GM19023 (cell line): Measurements from ENCODE around the gene SLC12A8.

ENCODE experiments used
- ATAC-seq: cut with Tn5 transposase; IDR thresholded peaks from one replicate; pipeline ENCODE4 v1.9.1; 2021; ENCODE audit warnings: mild to moderate bottlenecking, moderate library complexity; ENCODE audit not compliant: unreplicated experiment

The SLC12A8 gene

DNA sequence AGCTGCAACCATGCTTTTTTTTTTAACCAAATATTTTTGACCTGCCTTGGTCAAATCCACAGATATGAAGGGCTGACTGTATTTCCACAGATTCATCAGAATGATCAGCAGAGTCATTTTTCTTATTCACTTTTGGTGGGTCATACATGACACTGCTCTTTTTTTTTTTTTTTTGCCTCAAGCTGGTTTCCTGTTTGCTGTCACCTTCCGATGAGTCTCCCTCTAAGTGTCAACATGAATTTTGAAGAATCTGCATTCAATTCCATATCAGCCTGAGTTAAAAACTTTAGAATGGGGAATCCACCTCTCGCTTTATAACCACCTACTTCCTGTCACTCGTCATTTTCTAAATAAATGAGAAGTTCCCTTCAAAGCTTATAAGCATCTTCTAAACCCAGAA is 2.2 kb upstream of the SLC12A8 start:
- no peak for ATAC-seq

DNA sequence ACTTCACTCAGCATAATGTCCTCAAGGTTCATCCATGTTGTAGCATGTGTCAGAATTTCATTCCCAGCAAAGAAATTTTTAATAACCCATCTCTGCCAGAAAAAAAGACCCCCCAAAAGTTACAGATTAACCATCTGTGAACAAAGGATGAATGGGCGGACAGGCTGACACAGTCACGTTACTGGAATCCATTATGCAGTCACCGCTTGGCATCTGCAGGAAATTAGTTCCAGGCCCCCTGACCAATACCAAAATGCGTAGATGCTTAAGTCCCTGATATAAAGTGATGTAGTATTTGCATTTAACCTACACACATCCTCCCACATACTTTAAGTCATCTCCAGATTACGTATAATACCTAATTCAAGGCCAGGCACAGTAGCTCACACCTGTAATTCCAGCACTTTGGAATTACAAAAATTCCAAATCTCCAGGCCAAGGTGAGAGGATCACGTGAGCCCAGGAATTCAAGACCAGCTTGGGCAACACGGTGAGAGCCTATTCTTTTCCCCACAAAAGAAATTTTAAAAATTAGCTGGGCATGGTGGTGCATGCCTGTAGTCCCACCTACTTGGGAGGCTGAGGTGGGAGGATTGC is 1.5 kb upstream of the SLC12A8 start:
- ATAC-seq = no peak

DNA sequence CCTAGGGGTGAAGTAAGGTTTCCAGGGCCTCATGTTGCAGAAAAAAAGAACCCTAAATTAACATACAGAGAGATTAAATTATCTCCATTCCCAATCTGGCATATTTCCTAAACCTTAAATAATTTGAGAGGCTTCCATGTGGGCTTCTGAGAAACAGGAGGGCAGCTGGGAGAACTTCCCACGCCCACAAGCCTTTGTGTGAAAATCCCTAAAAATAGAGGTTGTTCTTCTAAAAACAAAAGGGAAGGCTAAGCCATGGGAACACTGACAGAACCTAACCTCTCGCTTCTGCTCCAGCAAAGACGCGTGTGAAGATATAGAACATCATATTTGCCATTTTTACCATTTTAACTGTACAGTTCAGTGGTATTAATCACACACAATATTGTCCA is 812 bp upstream of the SLC12A8 start:
- no peak for ATAC-seq

DNA sequence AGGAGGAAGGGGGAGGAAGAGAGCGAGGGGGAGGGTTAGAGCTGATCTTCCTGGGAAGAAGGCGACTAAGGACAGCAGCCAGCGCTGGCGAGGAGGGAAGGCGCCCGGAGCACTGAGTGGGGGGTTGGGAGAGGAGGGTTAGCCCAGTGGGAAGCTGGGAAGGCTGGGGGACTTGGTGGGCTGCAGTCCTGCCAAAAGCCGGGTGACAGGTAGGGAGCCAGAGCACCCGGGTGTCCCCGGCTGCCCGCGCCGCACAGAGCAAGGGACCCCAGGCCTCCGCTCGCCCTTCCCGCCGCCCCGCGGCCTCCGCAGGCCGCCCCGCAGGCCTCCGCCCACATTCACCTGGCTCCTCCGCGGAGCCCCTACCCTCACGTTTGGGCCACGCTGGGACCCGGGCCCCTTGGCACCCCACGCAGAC is 448 bp downstream of the SLC12A8 start:
- no peak for ATAC-seq

DNA sequence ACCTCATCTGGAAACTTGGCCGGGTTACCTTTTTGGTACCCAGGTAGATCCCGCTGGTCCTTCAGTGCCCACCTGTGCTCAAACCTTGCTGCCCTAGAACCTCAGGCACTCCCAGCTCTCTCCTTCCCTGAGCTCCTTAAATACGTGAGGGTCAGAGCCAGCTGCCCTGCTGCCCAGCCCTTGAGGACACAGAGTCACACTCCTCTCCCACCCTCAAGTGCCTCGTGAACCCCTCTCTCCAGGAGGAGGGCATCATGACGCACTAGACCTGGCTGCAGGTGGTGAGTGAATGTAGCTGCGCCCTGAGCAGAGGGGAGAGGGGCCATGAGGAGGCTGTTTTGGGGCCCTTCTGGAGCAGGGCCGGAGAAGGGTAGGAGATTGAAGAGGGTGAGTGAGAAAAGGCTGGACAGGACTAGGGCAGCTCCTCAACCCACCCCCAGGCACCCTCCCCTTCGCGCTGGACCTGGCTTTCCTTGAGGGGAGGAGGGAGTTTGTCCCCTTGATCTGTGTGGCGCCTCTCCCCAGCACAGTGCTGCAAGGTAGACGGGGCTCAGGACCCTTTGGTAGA is 941 bp downstream of the SLC12A8 start:
- ATAC-seq = no peak

DNA sequence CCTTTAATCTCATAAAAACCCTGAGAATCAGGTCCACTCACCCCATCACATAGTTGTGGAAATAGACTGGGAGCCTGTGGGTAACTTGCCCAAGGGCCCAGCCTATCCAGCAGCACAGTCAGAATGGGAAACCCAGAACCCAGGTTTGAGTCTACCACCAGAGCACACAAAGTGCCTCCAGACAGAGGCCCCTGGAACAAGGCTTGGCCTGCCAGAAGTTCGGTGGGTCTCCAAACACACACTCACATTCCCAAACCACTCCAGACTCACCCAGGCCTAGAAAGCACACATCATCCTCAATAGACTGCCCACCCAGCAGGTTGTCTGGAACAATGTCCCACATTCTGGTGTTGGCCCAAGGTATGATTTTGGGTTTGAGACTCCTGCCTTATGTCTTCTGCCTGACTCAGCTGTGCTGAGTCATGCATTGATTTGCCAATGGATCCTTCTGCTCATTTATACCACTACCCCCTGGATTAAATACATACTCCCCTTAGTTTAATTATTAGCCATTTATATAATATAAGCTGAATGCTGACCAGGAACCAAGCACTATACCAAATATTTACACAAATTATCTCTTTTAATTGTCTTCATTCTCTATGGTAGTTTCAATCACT is 4.5 kb downstream of the SLC12A8 start:
- no peak for ATAC-seq

DNA sequence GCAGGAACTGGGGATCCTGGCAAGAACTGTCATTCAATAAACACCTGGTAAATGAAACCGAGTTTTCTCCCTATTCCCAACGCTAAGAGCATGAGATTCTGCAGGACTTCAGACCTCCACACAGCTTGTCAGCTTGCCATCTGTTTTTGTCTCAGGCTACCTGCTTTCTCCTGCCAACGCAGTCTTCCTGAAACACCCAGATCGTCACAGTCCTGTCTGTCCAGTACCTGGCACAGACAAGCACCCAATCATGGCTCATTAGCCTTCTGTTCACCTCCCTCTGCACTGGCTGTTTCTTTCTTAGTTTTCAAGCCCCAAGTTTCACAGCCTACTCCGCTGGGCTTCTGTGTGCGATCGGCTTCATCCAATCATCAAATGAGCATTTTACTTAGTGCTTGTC is 5.0 kb downstream of the SLC12A8 start:
- no peak for ATAC-seq

DNA sequence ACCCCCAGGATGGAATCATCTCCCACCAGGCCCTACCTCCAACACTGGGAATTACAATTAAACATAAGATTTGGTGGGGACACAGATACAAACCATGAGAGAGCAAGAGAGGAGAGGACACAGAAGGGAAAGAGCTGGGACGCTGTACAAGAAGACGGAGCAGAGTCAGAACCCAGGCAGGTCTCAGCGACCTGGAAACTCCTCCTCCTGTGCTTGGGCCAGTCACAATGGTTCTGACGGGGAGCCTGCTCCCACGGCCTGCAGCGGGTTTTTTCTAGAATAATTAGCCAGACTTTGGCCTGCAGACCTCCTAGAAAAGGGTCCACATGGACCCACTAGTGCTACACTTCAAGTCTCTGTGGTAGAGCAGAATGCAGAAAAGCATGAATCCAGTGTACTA is 5.6 kb downstream of the SLC12A8 start:
- no peak for ATAC-seq

DNA sequence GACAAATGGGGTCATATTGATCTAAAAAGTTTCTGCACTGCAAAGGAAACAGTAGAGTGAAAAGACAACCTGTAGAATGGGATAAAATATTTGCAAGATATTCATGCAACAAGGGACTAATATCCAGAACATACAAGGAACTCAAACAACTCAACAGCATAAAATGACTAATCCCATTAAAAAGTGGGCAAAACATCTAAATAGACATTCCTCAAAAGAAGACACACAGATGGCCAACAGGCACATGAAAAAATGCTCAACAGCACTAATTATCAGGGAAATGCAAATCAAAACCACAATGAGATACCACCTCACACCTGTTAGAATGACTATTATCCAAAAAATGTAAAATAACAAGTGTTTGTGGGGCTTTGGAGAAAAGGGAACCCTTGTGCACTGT is 8.8 kb downstream of the SLC12A8 start:
- ATAC-seq = no peak

DNA sequence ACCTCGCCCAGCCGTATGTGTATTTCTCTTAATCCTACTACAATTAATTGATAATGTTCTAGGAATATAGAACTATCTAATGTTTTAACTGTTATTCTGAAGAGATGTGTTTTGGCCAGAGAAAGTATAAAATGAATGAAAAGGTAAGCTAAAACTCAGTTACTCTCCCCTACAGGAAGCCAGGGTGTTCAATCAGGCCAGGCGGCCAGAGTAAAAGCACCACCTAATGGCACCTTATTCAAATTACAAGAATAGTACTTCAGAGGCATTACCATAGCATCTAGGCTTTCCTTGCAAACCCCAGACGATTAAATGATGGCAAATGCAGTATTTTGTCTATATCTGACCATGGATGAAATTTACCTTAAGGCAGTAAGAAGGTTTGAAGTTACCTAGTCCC is 10.4 kb downstream of the SLC12A8 start:
- ATAC-seq = no peak

DNA sequence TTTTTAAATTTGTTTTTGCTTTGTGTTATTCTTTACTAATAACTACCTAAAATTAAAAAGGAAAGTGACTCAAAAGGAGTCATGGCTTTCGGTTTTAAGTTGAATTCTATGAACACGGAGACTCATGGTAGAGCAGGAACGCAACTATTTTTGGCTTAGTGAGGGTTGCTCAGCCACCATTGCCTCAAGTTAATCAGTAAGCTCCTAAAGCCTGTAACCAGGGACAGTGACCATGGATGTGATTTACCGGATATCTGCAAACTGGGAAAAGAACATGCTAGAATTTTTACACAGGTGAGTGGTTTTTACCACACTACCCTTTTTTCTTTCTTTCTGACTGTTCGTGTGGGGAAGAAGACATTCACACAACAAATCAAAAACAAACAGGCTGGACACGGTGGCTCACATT is 11.8 kb downstream of the SLC12A8 start:
- peak; percentile 78 for ATAC-seq

DNA sequence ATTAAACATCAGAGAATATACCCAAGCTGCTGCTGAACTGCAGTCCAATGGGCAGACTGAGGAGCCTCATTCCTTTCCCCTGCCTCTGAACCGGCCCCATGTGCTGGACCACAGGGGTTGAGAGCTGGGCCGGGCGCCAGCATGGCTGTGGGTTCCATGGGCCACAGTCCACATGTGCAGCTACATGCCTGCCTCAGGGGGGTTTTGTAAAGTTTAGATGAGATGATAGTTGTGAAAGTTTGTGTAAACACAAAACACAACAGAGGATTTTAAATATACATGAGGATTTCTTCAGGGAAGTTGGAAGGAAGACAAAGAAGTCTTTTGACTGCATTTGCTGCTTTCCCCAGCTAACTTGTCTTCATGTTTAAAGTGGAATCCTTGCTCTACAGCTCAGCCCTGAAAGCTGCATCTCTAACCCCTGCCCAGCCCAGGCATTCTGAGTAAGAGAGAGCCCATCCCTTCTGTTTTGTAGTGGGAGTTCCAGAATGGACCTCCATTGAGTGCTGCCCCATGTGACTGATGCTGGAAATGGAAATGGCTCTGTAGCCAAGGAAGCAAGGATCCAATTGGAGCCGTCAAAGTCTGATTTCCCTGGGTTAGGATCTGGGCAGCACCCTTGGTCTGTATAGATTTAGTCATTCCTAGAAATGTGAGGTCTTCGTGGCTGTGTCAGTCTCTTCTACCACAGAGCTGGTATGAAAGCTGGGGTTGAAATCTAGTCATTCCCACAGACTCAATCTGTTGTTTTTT is 17.5 kb downstream of the SLC12A8 start:
- ATAC-seq = no peak

DNA sequence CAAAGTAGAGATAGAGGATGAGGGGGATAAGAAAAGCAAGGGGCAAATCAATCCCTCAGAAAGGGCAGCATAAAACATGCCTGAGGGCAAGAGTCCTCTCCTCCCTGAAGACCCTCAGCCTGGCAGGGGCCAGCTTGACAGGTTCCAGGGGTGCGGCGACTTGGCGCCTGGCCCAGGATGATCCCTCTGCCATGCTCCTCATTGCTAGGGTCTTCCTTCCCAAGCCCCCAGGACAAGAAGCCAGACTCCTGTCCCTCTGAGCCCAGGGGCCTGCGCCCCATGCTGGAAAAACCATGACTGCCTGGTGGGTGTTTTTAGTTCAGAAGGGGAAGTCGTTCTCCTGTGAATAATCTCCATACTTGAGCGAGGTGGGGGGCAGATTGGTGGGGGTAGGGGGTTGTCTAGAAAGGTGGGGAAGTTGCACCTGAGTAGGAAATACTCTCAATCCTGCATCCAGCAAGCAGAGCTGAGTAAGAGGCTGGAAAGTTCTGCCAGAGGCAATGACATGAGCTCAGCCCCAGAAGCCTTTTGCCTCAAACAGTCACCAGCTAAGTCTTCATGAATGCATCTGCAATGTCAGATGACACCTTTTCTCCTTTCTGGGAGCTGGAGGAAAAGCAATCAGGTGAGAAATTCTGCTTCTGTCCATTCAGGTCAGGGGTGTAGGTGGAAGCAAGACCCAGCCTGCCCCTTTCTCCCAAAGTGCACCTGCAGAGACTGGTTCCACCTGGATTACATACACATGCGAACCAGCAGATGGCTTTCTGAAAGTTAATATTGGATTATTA is 18.3 kb downstream of the SLC12A8 start:
- no peak for ATAC-seq

DNA sequence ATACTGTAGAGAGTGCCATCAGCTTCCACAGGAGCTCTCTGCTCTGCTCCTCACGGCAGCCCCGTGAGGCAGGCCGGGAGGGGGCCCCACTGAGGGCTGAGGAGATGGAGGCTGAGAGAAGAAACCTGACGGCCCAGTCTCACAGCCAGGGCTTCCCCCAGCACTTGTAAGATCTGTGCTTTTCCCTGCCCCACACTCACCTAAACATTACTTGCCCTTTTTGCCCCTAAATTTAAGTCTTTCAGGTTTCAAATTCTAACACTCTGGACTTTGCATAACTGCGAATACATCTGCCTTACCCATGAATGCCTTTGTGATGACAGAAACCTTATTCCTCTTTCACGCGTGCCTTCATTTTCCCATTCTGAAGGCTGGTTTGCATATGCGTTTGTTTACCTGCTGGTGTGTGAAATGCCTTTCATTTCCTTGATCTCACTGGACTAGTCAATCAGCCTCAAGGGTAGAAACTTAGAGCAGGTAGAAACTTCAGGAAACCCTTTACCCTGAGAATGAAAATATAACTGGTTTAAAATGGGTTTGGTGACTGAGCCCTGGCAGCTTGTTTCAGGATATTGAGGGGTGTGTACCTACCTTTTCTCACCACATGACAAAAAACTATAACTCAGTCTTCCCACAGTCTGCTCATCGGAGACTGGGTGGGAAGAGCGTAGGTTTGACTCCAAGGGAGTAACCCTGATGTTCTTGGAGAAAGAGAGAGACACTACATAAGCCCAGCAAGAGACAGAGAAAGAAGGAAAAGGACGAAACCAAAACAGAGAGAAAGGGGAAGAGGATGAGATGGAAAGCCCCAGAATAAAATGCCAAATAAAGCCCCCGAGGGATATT is 20.1 kb downstream of the SLC12A8 start:
- peak; percentile 72 for ATAC-seq

DNA sequence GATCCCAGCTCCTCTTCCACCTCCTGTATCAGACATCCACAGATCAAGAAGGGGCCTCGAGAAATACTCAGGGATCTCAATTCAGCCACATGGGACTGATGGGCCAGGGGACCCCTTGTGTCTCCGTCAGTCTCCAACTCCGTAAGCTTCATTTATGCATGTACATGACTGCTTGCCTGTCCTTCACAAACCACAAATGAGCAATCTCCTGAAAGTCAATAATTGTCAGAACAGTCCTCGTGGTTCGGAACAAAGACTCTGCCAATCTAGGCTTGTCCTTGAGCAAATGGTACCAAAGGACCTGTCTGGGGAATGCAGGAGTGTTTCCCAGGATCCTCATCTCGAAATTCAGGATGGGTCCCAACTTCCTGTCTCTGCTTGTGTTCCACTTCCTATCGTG is 20.8 kb downstream of the SLC12A8 start:
- ATAC-seq = no peak

DNA sequence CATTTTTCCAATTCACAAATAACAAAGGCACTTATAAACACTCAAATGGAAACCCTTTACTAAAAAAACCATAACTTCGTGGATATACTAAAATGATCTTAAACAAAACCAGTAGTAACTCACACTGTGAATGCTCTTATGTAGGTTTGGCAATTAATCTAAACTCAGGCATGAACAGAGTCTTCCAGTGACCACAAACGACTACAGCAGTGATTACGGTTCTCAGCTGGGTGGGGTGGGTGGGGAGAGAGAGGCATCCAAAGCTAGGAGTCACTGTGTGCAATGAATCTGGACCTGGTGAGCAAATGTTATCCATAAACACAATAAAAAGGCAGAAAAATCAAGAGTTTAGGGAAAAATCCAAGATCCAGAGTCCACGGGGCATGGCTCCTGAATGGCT is 21.3 kb downstream of the SLC12A8 start:
- no peak for ATAC-seq

DNA sequence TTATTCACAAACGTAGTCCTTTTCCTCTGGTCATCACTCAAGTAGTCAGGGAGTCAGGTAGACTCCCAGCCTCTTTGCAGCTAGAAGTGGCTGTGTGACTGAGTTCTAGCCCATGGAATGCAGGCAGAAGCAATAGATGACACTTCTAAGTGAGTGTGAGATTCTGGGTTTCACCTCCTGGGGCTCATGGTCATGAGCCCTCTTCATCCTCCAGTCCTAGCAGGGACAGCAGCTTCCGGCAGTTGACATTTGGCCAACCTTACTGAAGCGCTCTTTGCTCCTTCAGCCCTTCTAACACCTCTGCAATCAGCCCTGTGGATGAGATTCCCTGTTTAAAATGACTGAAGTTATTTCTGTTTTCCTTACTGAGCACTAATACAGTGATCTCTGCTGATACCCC is 21.8 kb downstream of the SLC12A8 start:
- ATAC-seq = no peak

DNA sequence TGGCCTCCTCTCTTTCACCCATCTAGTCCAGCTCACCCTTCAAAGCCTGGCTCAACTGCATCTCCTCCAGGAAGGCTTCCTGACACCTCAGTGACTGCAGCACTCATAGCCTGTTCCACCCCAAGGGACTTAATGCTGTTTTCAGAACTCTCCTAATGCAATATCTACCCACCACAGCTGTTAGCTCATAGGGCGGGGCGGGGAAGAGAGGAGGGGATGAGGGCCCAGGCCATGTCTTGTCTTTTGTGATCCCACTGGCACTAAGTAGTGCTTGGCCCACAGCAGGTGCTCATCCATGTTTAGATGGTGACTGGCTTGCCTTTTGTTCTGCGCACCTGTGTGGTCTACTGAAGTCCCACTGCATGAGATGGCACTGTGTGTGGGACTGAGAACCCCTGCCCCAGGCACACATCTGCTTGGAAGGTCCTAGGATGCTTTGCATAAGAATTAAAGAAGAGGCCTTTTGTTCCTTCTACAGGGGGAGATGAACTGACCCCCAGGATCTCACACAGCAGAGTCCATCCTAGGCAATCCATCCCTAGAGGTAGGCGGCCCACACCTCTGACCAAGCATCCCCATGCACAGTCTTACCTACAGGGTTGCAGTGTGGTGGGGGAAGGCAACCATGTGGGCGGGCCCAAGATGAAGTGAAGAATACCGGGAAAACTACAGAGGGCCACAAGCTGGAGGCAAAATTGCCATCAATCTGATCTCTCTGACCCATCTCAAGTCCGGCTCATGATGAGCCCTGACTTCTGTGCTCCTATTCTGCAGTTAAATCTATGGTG is 23.0 kb downstream of the SLC12A8 start:
- ATAC-seq = no peak

DNA sequence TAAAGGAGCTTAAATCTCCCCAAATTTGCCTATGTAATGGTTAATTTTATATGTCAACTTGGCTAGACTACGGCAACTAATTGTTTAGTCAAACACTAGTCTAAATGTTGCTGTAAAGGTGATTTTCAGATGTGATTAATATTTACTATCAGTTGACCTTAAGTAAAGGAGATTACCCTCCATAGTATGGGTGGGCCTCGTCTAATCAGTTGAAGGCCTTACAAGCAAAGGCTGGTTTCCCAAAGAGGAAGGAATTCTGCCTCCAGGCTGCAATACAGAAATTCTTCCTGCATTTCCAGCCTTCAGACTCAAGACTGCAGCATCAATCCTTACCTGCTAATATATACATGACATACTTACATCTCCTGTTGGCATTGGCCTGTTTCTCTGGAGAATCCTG is 23.6 kb downstream of the SLC12A8 start:
- ATAC-seq = no peak

DNA sequence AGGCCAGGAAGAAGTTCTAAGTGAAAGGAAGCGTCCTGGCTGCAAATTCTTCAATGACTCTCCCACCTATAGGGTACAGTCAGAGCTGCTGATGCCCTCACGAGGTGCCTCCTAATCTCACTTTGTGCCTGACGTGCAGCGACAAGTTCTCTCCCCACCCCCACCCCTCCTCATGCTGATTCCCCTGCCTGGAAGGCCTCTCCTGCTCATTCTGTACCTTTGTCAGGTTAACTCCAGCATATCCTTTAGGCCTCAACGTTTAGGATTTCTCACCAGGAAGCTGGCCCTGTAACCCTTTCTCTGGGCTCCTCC is 25.0 kb downstream of the SLC12A8 start:
- no peak for ATAC-seq
